Kidney glomerular epithelial cell (primary cell): ENCODE results near the gene CNTN5.

ENCODE experiments used
- DNase-seq: peaks from one replicate; lab custom pipeline; 2025; lab: John Stamatoyannopoulos, UW

The CNTN5 gene

DNA sequence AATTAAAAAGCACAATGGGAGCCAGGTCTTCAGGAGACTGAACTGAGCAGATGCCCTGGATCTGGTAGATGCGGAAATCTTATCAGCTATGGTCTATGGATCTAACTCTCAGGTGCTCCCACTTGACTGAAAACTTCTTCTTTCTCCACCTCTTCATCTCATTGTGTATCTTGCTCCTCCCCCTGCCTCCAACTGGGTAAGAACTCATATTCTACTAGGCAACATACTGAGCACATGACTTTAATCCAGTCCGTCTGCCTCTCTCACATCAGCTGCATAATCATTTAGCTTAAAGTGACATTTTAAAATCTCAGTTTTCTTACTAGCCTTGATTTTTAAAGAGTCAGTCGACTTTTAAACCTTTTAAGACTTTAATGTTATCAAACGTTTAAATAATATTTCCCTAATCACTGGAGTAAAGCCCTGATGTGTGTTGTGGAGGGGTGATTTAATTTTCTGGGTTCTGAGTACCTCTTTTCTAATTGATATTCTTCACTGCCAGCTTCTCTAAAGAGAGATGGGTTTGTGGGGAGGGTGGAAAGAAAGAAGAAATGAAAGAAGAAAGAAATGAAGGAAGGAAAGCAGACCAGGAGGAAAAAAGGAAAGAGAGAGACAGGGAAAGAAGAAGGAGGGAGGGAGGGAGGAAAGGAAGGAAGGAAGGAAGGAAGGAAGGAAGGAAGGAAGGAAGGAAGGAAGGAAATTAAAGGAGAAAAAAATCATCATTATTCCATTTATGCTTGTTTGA lies 1073.5 kb downstream of the CNTN5 start:
- no peak for DNase-seq

DNA sequence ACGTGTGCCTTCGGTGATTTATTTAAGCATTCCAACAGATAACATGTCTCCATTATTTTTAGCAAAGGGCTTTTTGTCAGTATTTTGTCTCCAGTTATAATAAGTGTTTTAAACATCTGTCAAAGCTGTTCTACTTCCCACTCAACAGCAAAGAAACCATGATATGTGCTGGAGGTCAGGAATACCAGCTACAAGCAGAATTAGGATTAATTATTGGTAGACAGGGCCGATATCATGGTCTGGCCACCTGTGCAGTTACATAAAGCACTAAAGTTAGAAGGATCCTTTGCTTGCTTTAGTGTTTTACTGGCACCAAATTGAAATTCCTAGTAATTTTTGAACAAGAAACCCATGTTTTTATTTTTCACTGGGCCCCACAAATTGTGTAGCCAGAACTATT lies 1075.1 kb downstream of the CNTN5 start:
- DNase-seq, result no peak

DNA sequence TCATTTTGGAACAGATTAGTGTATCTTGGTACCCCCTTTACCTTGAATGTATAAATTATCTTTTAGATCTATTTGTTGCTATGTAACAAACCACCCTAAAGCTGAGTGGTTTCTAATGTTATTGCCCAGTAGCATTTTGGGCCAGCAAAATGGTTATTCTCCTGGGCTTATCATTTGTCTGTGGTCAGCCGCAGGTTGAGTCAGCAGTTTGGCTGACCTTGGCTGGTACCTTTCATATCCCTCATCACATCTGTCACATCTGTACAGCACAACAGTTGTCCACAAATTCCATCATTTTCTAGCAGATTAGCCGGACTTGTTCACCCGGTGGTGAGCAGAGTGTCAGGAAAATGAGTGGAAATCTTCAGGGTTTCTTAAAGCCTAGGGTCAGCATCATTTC lies 1077.8 kb downstream of the CNTN5 start:
- no peak for DNase-seq

- no peak for DNase-seq
Measured at GRCh38 chr11:100105255-100105981, 1084.7 kb downstream of the CNTN5 start.

DNA sequence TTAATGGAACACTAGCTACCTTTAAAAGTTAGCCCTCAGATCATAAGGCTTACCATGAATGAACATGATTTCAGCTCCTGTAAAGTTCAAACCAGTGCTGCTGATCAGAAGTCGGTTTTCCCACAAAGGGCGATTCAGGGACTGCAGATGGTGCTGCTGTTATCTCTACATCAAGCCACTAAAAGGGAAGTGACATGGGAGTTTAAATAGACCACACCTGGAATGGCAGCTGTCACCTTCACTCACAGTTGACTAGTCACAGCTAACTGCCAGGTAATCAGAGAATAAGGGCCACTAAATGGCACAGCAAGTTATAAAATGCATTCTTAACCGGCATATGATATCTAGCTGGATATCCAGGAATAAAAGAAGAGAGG lies 1085.2 kb downstream of the CNTN5 start:
- no peak for DNase-seq

GRCh38 chr11:100119176-100119575 lies 1098.4 kb downstream of the CNTN5 start:
- DNase-seq, result no peak

DNA sequence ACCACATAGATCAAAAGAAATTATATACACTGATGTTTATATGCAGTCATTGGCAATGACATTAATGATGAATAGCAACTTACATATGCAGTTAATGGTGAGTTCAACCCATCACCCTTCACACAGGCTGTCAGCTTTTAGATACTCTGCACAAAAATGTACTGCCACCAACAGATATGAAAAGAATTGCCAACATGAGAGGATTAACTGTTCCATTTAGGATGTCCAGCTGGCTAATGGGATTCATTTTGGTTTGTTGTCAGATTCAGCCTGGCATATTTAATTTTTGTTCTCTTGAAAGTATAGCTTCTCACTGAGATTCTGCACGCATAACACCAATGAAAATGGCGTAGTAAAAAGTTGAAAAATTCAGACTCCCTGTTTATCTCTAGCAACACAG lies 1112.4 kb downstream of the CNTN5 start:
- no peak for DNase-seq

GRCh38 chr11:100141201-100141600 lies 1120.5 kb downstream of the CNTN5 start:
- DNase-seq, result no peak

- peak; percentile 7 for DNase-seq
Measured at GRCh38 chr11:100151944-100152343, 1131.2 kb downstream of the CNTN5 start.

GRCh38 chr11:100152766-100153165 lies 1132.0 kb downstream of the CNTN5 start:
- peak; percentile 42 for DNase-seq

DNA sequence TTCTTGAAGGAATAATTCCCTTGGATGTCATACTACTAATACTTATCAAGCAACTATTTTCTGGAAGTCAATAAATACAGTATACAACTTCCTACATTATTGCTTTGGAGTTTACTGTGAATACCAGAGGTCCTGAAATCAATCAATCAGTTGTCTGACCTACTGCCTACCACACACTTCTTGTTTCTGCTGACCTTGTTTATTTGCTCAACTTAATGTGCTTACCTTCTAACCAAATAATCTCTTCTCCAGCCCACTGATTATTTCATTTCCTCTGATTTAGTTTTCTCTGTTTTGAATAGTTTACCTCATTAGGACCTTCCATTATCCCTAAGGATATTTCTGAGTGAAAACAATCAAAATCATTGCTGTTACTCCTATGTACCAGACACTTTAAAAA lies 1142.7 kb downstream of the CNTN5 start:
- DNase-seq, result no peak

GRCh38 chr11:100174881-100175280 lies 1154.1 kb downstream of the CNTN5 start:
- no peak for DNase-seq

GRCh38 chr11:100176456-100176855 lies 1155.7 kb downstream of the CNTN5 start:
- no peak for DNase-seq

GRCh38 chr11:100177651-100178050 lies 1156.9 kb downstream of the CNTN5 start:
- DNase-seq, result no peak

- no peak for DNase-seq
Measured at GRCh38 chr11:100182350-100182749, 1161.6 kb downstream of the CNTN5 start.

DNA sequence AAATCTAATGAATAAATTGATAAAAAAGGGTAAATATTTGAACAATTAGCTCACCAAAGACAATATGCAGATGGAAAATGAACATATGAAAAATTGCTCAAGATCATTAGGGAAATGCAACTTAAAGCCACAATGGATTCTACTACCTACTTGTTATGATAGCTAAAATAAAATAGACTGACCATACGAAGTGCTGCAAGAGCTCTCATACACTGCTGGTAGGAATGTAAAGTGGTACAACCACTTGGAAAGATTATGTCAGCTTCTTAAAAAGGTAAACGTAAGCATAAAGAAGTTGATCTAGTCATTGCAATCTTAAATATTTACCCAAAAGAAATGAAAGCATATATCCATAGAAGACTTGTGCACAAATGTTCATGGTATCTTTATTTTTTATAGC lies 1162.2 kb downstream of the CNTN5 start:
- no peak for DNase-seq

DNA sequence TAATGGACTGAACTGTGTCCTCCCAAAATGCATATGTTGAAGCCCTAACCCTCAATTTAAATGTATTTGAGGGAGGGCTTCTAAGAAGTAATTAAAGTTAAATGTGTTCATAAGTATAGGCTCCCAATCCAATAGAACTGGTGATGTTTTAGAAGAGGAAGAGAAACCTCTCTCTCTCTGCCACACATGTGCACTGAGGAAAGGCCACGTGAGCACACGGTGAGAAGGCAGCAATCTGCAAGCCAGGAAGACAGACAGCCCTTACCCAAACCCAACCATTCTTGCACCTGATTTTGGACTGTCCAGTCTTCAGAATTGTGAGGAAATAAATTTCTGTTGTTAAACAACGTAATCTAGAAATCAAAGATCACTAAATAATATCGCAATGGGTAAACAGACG lies 1164.8 kb downstream of the CNTN5 start:
- no peak for DNase-seq

GRCh38 chr11:100188137-100188783 lies 1167.5 kb downstream of the CNTN5 start:
- no peak for DNase-seq

GRCh38 chr11:100190395-100190794 lies 1169.6 kb downstream of the CNTN5 start:
- no peak for DNase-seq

- no peak for DNase-seq
Measured at GRCh38 chr11:100192181-100192580, 1171.4 kb downstream of the CNTN5 start.

GRCh38 chr11:100203789-100204188 lies 1183.0 kb downstream of the CNTN5 start:
- no peak for DNase-seq

GRCh38 chr11:100205926-100206325 lies 1185.2 kb downstream of the CNTN5 start:
- no peak for DNase-seq

DNA sequence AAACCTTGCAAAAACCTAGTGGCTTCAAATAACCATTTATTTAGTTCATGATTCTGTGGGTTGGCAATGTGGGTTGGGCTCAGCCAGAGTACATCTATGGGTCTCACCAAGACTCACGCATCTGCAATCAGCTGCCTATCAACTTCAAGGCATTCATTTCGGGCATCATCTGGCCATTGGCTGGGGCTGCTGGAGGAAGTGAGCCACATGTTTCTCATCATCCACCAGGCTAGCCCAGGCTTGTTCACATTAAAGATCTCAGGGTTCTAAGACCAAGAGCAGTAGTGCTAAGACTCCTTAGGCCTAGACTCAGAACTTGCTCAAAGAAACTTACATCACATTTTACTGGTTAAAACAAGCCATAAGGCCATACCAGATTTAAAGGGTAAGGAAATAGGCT lies 1187.5 kb downstream of the CNTN5 start:
- no peak for DNase-seq
